C4-2B (cell line): Measurements from ENCODE around the gene SLC4A2.
A peak's percentile ranks its signal among the peaks of the same experiment; 100 is the strongest.

Experiments
- H3K27ac ChIP-seq: fragments of 450-650 bp; 2 replicates; pipeline ENCODE4 v1.5.1; 2017
- ZFX ChIP-seq: fragments of 450-650 bp; IDR thresholded peaks from 2 replicates; pipeline ENCODE4 v1.6.1; 2017
- TF ChIP-seq, protein P1 (sequence below): fragments of 450-650 bp; conservative IDR thresholded peaks from 2 replicates; pipeline ENCODE4 v1.5.1; 2017; ENCODE audit warnings: mild to moderate bottlenecking

SLC4A2 gene

DNA sequence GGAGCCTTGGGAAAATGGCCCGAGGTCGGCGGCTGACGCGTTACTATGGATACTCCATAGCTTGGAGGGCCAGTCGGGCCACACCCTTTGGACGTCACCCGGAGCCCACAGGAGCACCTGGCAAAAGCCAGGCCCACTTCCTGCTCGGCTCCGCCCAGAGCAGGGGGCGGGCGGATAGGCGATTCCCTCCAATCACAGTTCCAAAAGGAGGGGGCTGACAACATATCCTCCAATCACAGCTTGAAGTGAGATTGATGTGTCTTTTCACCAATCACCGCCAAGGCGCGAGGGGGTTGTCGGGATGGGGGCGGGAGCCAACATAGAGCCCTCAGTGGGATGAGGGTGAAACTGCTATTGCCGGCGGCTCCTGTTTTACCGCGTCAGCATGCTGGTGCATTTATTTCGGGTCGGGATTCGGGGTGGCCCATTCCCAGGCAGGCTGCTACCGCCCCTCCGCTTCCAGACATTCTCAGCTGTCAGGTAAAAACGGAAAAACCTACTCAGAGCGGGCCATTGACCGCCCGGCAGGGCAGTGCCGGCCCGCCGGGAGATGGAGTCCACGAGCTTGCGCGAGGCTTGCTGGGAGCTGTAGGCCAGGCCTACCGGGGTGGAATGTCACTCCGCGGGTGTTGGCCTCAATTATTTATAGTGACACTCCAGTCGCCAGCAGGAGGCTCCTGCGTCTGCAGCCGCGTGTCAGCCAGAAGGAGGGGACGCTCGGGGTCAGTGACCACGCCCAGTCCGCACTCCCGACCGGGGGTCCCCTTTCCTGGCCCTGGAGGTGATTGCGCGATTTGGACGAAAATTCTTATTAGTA lies 31.1 kb upstream of the SLC4A2 start, which contains the start of gene ABCB8:
ABCB8 (plus strand) TSS at position 320 of the 817 bp plus-strand sequence; CDS start at position 386, 66 bp downstream.
- TF ChIP-seq ZFX, result peak; percentile 88; the same call in 1 of the 2 replicates
- TF ChIP-seq, protein P1, sequence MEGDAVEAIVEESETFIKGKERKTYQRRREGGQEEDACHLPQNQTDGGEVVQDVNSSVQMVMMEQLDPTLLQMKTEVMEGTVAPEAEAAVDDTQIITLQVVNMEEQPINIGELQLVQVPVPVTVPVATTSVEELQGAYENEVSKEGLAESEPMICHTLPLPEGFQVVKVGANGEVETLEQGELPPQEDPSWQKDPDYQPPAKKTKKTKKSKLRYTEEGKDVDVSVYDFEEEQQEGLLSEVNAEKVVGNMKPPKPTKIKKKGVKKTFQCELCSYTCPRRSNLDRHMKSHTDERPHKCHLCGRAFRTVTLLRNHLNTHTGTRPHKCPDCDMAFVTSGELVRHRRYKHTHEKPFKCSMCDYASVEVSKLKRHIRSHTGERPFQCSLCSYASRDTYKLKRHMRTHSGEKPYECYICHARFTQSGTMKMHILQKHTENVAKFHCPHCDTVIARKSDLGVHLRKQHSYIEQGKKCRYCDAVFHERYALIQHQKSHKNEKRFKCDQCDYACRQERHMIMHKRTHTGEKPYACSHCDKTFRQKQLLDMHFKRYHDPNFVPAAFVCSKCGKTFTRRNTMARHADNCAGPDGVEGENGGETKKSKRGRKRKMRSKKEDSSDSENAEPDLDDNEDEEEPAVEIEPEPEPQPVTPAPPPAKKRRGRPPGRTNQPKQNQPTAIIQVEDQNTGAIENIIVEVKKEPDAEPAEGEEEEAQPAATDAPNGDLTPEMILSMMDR, result no peak; the same call in 1 of the 2 replicates
- H3K27ac ChIP-seq, result peak within 1 kb of the TSS; percentile 70

DNA sequence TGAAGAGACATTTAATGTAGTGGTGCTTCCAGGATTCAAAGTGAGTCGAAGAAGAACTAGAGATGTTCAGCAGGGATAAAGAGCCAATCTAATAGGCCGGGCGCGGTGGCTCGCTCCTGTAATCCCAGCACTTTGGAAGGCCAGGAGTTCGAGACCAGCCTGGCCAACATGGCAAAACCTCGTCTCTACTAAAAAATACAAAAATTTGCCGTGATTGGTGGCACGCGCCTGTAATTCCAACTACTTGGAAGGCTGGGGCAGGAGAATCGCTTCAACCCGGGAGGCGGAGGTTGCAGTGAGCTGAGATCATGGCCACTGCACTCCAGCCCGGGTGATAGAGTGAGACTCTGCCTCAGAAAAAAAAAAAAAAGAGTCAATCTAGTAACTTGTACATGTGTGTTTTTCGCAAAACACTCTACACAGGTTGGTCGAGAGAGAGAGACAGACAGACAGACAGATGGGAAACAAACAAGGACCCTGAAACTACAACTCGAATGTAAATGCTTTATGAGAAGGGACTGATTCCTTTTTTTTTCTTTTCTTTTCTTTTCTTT lies 30.4 kb upstream of the SLC4A2 start:
- peak overlapping the region; percentile 70 for H3K27ac ChIP-seq
- TF ChIP-seq, protein P1, result no peak; the same call in 1 of the 2 replicates
- TF ChIP-seq ZFX, result no peak

DNA sequence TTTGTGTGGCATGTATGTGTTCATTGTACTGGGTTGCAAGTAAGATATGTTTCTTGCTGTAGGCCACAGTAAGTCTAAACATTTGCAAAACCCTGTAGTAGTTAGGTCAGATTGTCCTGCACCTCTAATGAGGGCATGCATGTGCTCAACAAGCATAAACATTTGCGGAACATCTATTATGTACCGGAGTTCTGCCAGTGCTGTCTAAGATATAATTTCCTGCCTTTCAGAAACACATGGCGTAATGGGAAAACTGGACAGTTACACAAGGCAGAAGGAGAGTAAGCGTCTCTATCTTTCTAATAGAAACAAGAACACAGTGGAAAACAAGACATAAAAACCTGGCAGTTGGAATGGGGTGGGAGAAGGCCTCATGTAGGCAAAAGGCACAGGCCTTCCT lies 28.4 kb upstream of the SLC4A2 start:
- TF ChIP-seq ZFX, result no peak
- TF ChIP-seq, protein P1, result no peak

DNA sequence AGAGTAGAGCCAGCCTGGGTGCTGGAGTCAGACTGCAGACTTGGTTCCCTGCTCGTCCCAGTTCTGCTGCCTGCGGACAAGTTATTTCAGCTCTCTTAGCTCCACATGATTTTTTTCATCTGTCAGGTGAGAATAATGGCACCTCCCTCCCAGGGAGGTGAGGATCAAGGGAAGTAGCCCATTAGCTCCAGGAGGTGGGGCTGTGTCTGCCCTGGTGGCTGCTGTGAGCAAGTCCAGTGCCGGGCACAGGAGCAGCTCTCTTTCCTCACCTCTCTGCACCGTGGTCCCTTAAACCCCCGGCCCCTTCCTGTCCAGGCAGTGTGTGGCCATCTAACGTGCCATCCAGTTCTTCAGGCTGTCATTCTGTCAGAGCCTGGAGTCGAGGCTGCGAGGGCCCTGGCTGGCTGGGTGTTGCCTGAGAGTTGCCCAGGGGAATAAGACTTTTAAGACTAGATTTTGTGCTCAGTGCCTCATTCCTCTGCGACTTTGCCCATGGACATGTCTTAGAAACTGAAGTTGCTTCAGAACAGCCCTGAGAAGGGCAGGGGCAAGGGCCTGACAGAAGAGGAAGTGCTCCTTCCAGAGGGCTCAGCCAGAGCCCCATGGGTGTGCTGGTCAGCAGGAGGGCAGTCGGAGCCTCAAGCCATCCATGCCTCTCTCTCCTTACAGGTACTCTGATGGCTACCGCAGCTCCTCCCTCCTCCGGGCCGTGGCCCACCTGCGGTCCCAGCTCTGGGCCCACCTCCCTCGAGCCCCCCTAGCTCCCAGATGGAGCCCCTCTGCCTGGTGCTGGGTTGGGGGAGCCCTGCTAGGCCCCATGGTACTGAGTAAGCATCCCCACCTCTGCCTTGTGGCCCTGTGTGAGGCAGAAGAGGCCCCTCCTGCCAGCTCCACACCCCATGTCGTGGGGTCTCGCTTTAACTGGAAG lies 26.2 kb upstream of the SLC4A2 start:
- no peak for TF ChIP-seq ZFX
- TF ChIP-seq, protein P1, result no peak
- no peak overlapping the region for H3K27ac ChIP-seq

More for the DNA sequence above, 28.4 kb upstream of the SLC4A2 start:
- no peak overlapping the region for H3K27ac ChIP-seq

DNA sequence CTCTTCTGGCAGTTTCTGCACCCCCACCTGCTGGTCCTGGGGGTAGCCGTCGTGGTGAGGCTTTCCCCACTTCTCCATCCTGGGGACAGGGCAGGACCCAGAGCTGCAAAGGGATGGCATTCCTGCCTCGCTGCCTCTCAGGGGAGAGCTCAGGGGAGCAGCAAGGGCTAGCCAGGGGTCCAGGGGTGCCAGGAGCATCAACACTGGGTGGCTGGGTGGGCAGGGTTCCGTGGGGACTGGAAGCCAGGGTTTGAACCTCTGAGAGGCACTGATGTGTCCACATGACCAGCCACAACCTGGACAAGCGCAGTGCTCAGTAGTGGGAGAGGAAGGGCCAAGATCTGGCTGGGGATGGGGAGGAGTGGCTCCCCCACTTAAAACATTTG lies 25.5 kb upstream of the SLC4A2 start:
- H3K27ac ChIP-seq, result no peak overlapping the region
- TF ChIP-seq, protein P1, result no peak
- no peak for TF ChIP-seq ZFX

DNA sequence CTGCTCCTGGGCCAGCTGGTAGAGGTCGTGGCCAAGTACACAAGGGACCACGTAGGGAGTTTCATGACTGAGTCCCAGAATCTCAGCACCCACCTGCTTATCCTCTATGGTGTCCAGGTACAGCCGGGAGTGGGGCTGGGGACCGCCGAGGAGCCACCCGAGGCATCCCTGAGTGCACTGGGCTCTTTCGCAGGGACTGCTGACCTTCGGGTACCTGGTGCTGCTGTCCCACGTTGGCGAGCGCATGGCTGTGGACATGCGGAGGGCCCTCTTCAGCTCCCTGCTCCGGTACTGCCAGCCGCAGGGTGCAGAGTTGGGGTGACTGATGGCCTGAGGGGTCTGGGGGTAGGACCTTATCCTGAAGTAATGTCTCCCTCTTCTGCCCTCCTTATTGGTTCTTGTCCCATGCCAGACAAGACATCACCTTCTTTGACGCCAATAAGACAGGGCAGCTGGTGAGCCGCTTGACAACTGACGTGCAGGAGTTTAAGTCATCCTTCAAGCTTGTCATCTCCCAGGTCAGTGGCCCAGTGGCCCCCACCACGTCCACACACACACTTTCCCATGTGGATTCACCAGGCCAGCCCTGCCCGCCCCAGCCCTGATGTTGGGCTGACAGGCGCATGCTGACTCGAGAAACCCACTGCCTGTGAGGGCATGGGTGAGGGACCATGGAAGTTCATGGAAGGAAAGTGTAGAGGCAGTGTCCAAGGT lies 24.9 kb upstream of the SLC4A2 start:
- no peak for TF ChIP-seq ZFX
- TF ChIP-seq, protein P1, result no peak
- no peak overlapping the region for H3K27ac ChIP-seq
